ENCODE measurements around the gene SNX5.

SNX5 gene

GRCh38 chr20:17897566-17898307 is 70.9 kb downstream of the SNX5 start:
- Histone ChIP-seq H3K4me3 (ENCODE audit: insufficient read depth, low read length, poor library complexity, severe bottlenecking) (no peak overlapping the region), H3K36me3 (ENCODE audit: low read length) (no peaks in the 10 kb centered on the region), H3K9me3 (ENCODE audit: insufficient read depth, low read length) (no peaks in the 10 kb centered on the region), H3K79me2 (ENCODE audit: insufficient read depth, low read length) (no peaks in the 10 kb centered on the region), H3F3A (ENCODE audit: insufficient read depth) (no peaks in the 10 kb centered on the region), H3K4me2 (ENCODE audit: low read depth, low read length, poor library complexity, severe bottlenecking) (no peak overlapping the region), H3K9me2 (replicated peaks; ENCODE audit: insufficient read depth, low read length) (no peaks in the 10 kb centered on the region), H2AFZ (ENCODE audit: low read depth, low read length, severe bottlenecking) (no peak overlapping the region), H4K20me1 (ENCODE audit: low read depth, low read length) (no peaks in the 10 kb centered on the region), H3K27me3 (ENCODE audit: low read length) (no peaks in the 10 kb centered on the region), H3K9ac (ENCODE audit: low read length) (no peak overlapping the region), H3K27ac (ENCODE audit: low read depth, low read length) (no peak overlapping the region)
- no peak for TF ChIP-seq EZH2phosphoT487 (conservative IDR thresholded peaks at IDR 0.05; ENCODE audit: low read length)
- no peak for TF ChIP-seq CTCF (IDR thresholded peaks at IDR 0.05; ENCODE audit: insufficient read depth, low read length, poor library complexity, severe bottlenecking)

- Histone ChIP-seq H3K9ac (ENCODE audit: low read length) (no peak overlapping the region), H3K4me2 (ENCODE audit: low read depth, low read length, poor library complexity, severe bottlenecking) (no peak overlapping the region), H2AFZ (ENCODE audit: low read depth, low read length, severe bottlenecking) (no peak overlapping the region), H3K9me3 (ENCODE audit: insufficient read depth, low read length) (no peaks in the 10 kb centered on the region), H3K27me3 (ENCODE audit: low read length) (no peaks in the 10 kb centered on the region), H3K9me2 (replicated peaks; ENCODE audit: insufficient read depth, low read length) (no peaks in the 10 kb centered on the region), H3K79me2 (ENCODE audit: insufficient read depth, low read length) (no peaks in the 10 kb centered on the region), H3K4me3 (ENCODE audit: insufficient read depth, low read length, poor library complexity, severe bottlenecking) (no peak overlapping the region), H3K36me3 (ENCODE audit: low read length) (no peaks in the 10 kb centered on the region), H3F3A (ENCODE audit: insufficient read depth) (no peaks in the 10 kb centered on the region), H3K27ac (ENCODE audit: low read depth, low read length) (no peak overlapping the region), H4K20me1 (ENCODE audit: low read depth, low read length) (no peaks in the 10 kb centered on the region)
- no peak for TF ChIP-seq CTCF (IDR thresholded peaks at IDR 0.05; ENCODE audit: insufficient read depth, low read length, poor library complexity, severe bottlenecking)
- no peak for TF ChIP-seq EZH2phosphoT487 (conservative IDR thresholded peaks at IDR 0.05; ENCODE audit: low read length)
Measured at GRCh38 chr20:17896771-17897369, 71.7 kb downstream of the SNX5 start.

- no peaks in the 10 kb centered on the region for H3K79me2 ChIP-seq (ENCODE audit: insufficient read depth, low read length)
- no peak overlapping the region for H3K4me2 ChIP-seq (ENCODE audit: low read depth, low read length, poor library complexity, severe bottlenecking)
- H3F3A ChIP-seq (ENCODE audit: insufficient read depth), result no peaks in the 10 kb centered on the region
- no peak overlapping the region for H3K27ac ChIP-seq (ENCODE audit: low read depth, low read length)
- no peak overlapping the region for H3K4me3 ChIP-seq (ENCODE audit: insufficient read depth, low read length, poor library complexity, severe bottlenecking)
- H3K36me3 ChIP-seq (ENCODE audit: low read length), result no peaks in the 10 kb centered on the region
- no peaks in the 10 kb centered on the region for H3K9me3 ChIP-seq (ENCODE audit: insufficient read depth, low read length)
- H3K9me2 ChIP-seq (replicated peaks; ENCODE audit: insufficient read depth, low read length), result no peaks in the 10 kb centered on the region
- TF ChIP-seq CTCF (IDR thresholded peaks at IDR 0.05; ENCODE audit: insufficient read depth, low read length, poor library complexity, severe bottlenecking) (no peak), EZH2phosphoT487 (conservative IDR thresholded peaks at IDR 0.05; ENCODE audit: low read length) (no peak)
- H3K9ac ChIP-seq (ENCODE audit: low read length), result no peak overlapping the region
- no peaks in the 10 kb centered on the region for H4K20me1 ChIP-seq (ENCODE audit: low read depth, low read length)
- no peaks in the 10 kb centered on the region for H3K27me3 ChIP-seq (ENCODE audit: low read length)
- H2AFZ ChIP-seq (ENCODE audit: low read depth, low read length, severe bottlenecking), result no peak overlapping the region
Measured at GRCh38 chr20:17896193-17896723, 72.3 kb downstream of the SNX5 start.

Measured in SU-DHL-6 (cell line).